MCF 10A (cell line): ENCODE data around the gene LRRK1. TPM values are rescaled to one million over a fixed set of nuclear protein-coding genes. Genes with fewer than 3 reads are reported as not detected.

Source experiments
- BruUV-seq: library from RNA; stranded (reverse); fragments of 400-500 nt; replicated peaks from 2 replicates; lab custom pipeline; 2021; lab: Mats Ljungman, UMichigan
- CTCF ChIA-PET: fragments of 300-600 bp; sonication (Branson Sonifier 250); formaldehyde crosslinking; extraction: SDS; loops from one replicate; lab custom pipeline; 2021; ENCODE audit warnings: antibody characterized with exemption, inconsistent platforms; lab: Yijun Ruan, JAX
- POLR2A ChIA-PET: fragments of 300-600, 350-650 bp; sonication (Branson Sonifier 250); formaldehyde crosslinking; extraction: SDS; loops from one replicate; lab custom pipeline; 2020; ENCODE audit warnings: antibody characterized with exemption, inconsistent platforms; lab: Yijun Ruan, JAX
- DNase-seq: peaks from one replicate; pipeline ENCODE4 v3.0.0-alpha.2; 2018; ENCODE audit not compliant: unreplicated experiment
- H3K27ac Mint-ChIP-seq: one replicate; pipeline ENCODE4 v1.8.0; 2022; ENCODE audit warnings: mild to moderate bottlenecking, low read depth, mixed read lengths; ENCODE audit not compliant: unreplicated experiment
- H3K27me3 Mint-ChIP-seq: one replicate; pipeline ENCODE4 v1.8.0; 2022; ENCODE audit warnings: mixed read lengths; ENCODE audit not compliant: insufficient read depth, unreplicated experiment
- H3K36me3 Mint-ChIP-seq: one replicate; pipeline ENCODE4 v1.8.0; 2022; ENCODE audit warnings: mild to moderate bottlenecking, moderate library complexity, mixed read lengths; ENCODE audit not compliant: insufficient read depth, unreplicated experiment
- H3K4me1 Mint-ChIP-seq: one replicate; pipeline ENCODE4 v1.8.0; 2022; ENCODE audit warnings: mixed read lengths; ENCODE audit not compliant: insufficient read depth, unreplicated experiment
- H3K4me3 Mint-ChIP-seq: one replicate; pipeline ENCODE4 v1.8.0; 2022; ENCODE audit warnings: mild to moderate bottlenecking, moderate library complexity, mixed read lengths; ENCODE audit not compliant: unreplicated experiment
- H3K9me3 Mint-ChIP-seq: one replicate; pipeline ENCODE4 v1.8.0; 2022; ENCODE audit warnings: mixed read lengths; ENCODE audit not compliant: unreplicated experiment
- intact Hi-C: fragments of 100-400 bp; cut with micrococcal nuclease; formaldehyde crosslinking; loops from 2 replicates; pipeline ENCODE4 v1.14.1; 2022
- total RNA-seq: library from RNA; stranded (reverse); gene quantifications from 2 replicates; pipeline ENCODE4 v1.2.3, GENCODE V29; 2022
- TF ChIP-seq, protein P1 (sequence below): fragments of 200-600 bp; IDR thresholded peaks from one replicate; pipeline ENCODE4 v1.8.0; 2022; ENCODE audit warnings: antibody characterized with exemption, mild to moderate bottlenecking; ENCODE audit not compliant: unreplicated experiment

LRRK1 gene
- total RNA-seq, 1 experiment from 2014 or later = 15.4 TPM

DNA sequence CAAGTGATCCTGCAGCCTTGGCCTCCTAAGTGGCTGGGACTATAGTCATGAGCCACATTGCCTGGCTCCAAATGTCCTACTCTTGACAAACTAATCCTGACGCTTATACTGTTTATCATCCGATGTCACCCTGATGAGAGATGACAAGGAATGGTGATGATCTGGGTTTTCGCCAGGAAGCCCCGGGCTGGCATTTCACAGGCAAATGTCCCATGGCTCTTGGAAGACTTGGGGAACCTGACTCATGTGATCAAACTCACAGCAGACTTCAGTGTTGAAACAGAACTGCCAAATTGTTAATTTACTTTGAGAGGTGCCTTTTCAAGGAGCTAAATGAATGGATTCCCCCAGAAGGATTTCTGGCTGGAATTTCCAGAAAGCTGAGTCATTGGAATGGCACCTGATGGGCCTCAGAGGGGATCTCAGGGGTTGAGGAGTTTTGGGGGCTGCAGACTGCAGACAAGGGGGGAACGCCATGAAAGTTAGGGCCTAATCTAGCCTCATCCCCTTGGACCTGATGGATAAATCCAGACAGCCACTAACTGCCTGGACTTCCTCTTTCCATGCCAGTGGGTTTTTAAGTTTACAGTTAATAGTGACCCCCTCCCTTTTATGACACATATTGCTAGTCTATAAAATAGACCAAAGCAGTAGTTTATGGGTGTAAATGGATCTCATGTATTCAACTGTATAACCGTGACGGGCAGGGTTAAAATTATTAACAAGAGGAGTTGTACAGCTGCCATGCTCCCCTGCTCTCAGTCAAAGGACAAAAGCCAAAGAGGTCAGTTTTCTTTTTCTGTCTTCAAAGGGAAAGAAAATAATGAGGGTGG is 186.1 kb downstream of the LRRK1 start:
- no peaks in the 10 kb centered on the region for H3K9me3 Mint-ChIP-seq
- ChIA-PET CTCF (interaction anchor here (0.8 to 1.6 kb wide), 4 partner anchors 12 to 153 kb away, joined by 3 to 5 read pairs (median 4); no protein-coding TSS in a partner anchor), POLR2A (interaction anchor here (1.2 kb wide), 1 partner anchor 23 kb away, joined by 3 read pairs; no protein-coding TSS in a partner anchor)
- TF ChIP-seq, protein P1, sequence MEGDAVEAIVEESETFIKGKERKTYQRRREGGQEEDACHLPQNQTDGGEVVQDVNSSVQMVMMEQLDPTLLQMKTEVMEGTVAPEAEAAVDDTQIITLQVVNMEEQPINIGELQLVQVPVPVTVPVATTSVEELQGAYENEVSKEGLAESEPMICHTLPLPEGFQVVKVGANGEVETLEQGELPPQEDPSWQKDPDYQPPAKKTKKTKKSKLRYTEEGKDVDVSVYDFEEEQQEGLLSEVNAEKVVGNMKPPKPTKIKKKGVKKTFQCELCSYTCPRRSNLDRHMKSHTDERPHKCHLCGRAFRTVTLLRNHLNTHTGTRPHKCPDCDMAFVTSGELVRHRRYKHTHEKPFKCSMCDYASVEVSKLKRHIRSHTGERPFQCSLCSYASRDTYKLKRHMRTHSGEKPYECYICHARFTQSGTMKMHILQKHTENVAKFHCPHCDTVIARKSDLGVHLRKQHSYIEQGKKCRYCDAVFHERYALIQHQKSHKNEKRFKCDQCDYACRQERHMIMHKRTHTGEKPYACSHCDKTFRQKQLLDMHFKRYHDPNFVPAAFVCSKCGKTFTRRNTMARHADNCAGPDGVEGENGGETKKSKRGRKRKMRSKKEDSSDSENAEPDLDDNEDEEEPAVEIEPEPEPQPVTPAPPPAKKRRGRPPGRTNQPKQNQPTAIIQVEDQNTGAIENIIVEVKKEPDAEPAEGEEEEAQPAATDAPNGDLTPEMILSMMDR = no peak
- intact Hi-C loops = no loop called here
- DNase-seq = no peak
- peak overlapping the region; percentile 22 for H3K27ac Mint-ChIP-seq
- no peak overlapping the region for H3K4me3 Mint-ChIP-seq
- H3K4me1 Mint-ChIP-seq = no peaks in the 10 kb centered on the region
- no peaks in the 10 kb centered on the region for H3K36me3 Mint-ChIP-seq
- H3K27me3 Mint-ChIP-seq = no peaks in the 10 kb centered on the region
- no TSS peak for BruUV-seq

DNA sequence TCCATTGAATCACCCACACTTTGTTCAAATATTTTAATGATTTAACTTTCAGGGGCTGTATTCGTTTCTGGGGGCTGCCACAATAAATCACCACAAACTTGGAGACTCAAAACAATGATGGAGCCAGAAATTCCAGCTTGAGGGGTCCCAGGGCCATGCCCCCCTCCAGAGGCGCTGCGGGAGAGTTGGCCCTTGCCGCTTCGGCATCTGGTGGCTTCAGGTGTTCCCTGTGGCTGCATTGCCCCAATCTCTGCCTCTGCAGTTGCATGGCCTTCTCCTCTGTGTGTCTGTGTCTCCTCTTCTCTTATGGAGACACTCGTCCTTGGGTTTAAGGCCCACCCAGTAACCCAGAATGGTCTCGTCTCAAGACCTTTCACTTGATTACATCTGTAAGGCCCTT is 187.9 kb downstream of the LRRK1 start:
- H3K27ac Mint-ChIP-seq = no peak overlapping the region
- H3K27me3 Mint-ChIP-seq = no peaks in the 10 kb centered on the region
- H3K4me3 Mint-ChIP-seq = no peak overlapping the region
- TF ChIP-seq, protein P1 = no peak
- no TSS peak for BruUV-seq
- ChIA-PET POLR2A (no interaction called here), CTCF (no interaction called here)
- no peaks in the 10 kb centered on the region for H3K36me3 Mint-ChIP-seq
- intact Hi-C loops = no loop called here
- H3K9me3 Mint-ChIP-seq = no peaks in the 10 kb centered on the region
- no peak for DNase-seq
- no peaks in the 10 kb centered on the region for H3K4me1 Mint-ChIP-seq

DNA sequence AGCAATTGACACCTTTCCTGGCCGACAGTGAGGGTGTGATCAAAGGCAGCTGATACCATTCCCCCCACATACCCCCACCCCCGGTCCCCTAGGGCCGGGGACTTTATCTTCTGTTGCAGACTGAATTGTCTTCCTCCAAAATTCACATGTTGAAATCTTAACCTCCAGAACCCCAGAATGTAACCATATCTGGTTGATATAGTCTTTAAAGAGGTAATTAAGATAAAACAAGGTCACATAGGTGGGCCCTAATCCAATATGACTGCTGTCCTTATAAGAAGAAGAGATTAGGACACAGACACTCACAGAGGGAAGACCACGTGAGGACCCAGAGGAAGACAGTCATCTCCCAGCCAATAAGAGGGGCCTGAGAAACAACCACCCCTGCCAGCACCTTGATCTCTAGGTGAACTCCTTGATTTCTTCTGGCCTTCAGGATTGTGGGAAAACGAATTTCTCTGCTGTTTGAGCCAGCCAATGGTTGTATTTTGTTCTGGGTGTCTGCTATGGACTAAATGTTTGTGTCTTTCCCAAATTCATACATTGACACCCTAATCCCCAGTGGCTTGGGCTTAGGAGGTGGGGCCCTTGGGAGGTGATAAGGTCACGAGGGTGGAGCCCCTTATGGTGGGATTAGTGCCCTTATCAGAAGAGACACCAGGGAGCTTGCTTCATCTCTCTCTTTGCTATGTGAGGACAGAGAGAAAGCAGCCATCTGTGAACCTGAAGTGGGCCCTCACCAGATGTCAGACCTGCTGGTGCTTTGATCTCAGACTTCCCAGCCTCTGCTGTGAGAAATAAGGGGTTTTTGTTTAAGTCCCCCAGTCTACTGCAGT is 188.7 kb downstream of the LRRK1 start:
- no TSS peak for BruUV-seq
- Mint-ChIP-seq H3K27ac (no peak overlapping the region), H3K36me3 (no peaks in the 10 kb centered on the region), H3K4me3 (no peak overlapping the region), H3K9me3 (no peaks in the 10 kb centered on the region), H3K4me1 (no peaks in the 10 kb centered on the region), H3K27me3 (no peaks in the 10 kb centered on the region)
- DNase-seq = no peak
- TF ChIP-seq, protein P1 = no peak
- CTCF ChIA-PET = no interaction called here
- intact Hi-C loops = no loop called here
- POLR2A ChIA-PET = no interaction called here

DNA sequence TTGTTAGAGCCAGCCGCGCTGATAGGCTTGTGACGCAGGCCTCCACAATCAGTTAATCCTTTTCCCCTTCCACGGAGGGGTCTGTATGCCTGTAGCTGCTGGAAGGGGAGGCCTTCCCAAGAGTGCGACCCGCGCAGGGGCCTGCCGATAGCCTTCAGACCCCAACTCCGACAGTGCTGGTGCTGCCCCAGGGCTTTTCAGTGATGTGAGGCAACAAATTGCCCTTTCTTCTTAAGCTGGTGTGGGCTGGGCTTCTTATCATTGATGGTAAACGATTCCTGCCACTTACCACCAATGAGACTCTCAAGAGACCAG is 189.3 kb downstream of the LRRK1 start:
- no peaks in the 10 kb centered on the region for H3K9me3 Mint-ChIP-seq
- H3K27ac Mint-ChIP-seq = no peak overlapping the region
- intact Hi-C loops = no loop called here
- ChIA-PET CTCF (no interaction called here), POLR2A (no interaction called here)
- H3K27me3 Mint-ChIP-seq = no peaks in the 10 kb centered on the region
- no peak overlapping the region for H3K4me3 Mint-ChIP-seq
- BruUV-seq = no TSS peak
- H3K36me3 Mint-ChIP-seq = no peaks in the 10 kb centered on the region
- H3K4me1 Mint-ChIP-seq = no peaks in the 10 kb centered on the region
- no peak for DNase-seq
- TF ChIP-seq, protein P1 = no peak
